Smooth muscle cell (in vitro differentiated cells): ENCODE measurements around the gene TNFRSF4. TPM values are rescaled to one million over a fixed set of nuclear protein-coding genes. Genes with fewer than 3 reads are reported as not detected.

Experiments
- DNase-seq: peaks from one replicate; lab custom pipeline; 2025; ENCODE audit not compliant: unreplicated experiment; lab: John Stamatoyannopoulos, UW
- H2AFZ ChIP-seq: fragments of 200-600 bp; sonication (generic); 2 replicates; pipeline ENCODE4 v1.6.0; 2016; ENCODE audit warnings: antibody characterized with exemption, low read depth, mild to moderate bottlenecking
- H3F3A ChIP-seq: fragments of 200-600 bp; sonication (generic); 2 replicates; pipeline ENCODE4 v1.6.0; 2017; ENCODE audit warnings: antibody characterized with exemption, low read depth
- H3K27ac ChIP-seq: fragments of 200-600 bp; sonication (generic); 2 replicates; pipeline ENCODE4 v1.5.1; 2016; ENCODE audit warnings: low read depth, mild to moderate bottlenecking
- H3K27me3 ChIP-seq: fragments of 200-600 bp; sonication (generic); 2 replicates; pipeline ENCODE4 v1.6.1; 2016; ENCODE audit warnings: low read depth, mild to moderate bottlenecking
- H3K36me3 ChIP-seq: fragments of 200-600 bp; sonication (generic); 2 replicates; pipeline ENCODE4 v1.5.1; 2016; ENCODE audit warnings: low read depth
- H3K4me1 ChIP-seq: fragments of 200-600 bp; sonication (generic); 2 replicates; pipeline ENCODE4 v1.5.1; 2016; ENCODE audit warnings: low read depth
- H3K4me2 ChIP-seq: fragments of 200-600 bp; sonication (generic); 2 replicates; pipeline ENCODE4 v1.6.0; 2016; ENCODE audit warnings: mild to moderate bottlenecking
- H3K4me3 ChIP-seq: fragments of 200-600 bp; sonication (generic); 2 replicates; pipeline ENCODE4 v1.5.1; 2016; ENCODE audit warnings: mild to moderate bottlenecking
- H3K79me2 ChIP-seq: fragments of 200-600 bp; sonication (generic); 2 replicates; pipeline ENCODE4 v1.6.0; 2016; ENCODE audit warnings: low read depth, mild to moderate bottlenecking
- H3K9ac ChIP-seq: fragments of 200-600 bp; sonication (generic); 2 replicates; pipeline ENCODE4 v1.6.0; 2016; ENCODE audit warnings: low read depth
- H3K9me3 ChIP-seq: fragments of 200-600 bp; sonication (generic); replicated peaks from 2 replicates; pipeline ENCODE4 v1.5.1; 2016; ENCODE audit warnings: low read depth
- H4K20me1 ChIP-seq: fragments of 200-600 bp; sonication (generic); 2 replicates; pipeline ENCODE4 v1.6.0; 2016; ENCODE audit warnings: low read depth
- WGBS: methylation state at CpG from one replicate; pipeline ENCODE4 v1.1.7; 2016; ENCODE audit warnings: low lambda C conversion rate; 5-methylcytosine and 5-hydroxymethylcytosine counted together
- polyA plus RNA-seq: library from polyadenylated mRNA; unstranded; fragments of >200 nt; fragmentation: Nextera tagmentation; extraction: Ambion mirVana; gene quantifications from 2 replicates; pipeline ENCODE4 v1.2.1, GENCODE V29; 2016
- total RNA-seq: library from RNA; depleted of rRNA; stranded (reverse); fragments of >200 nt; gene quantifications from 2 replicates; pipeline ENCODE4 v1.2.3, GENCODE V29; 2014
- TF ChIP-seq, protein P1 (sequence below): fragments of 200-600 bp; sonication (generic); IDR thresholded peaks from 2 replicates; pipeline ENCODE4 v1.5.1; 2017; ENCODE audit warnings: borderline replicate concordance, mild to moderate bottlenecking, antibody characterized with exemption; ENCODE audit not compliant: insufficient read depth, poor library complexity, severe bottlenecking

The TNFRSF4 gene
- total and polyA plus RNA-seq, 2 experiments from 2014 or later, result not detected

DNA sequence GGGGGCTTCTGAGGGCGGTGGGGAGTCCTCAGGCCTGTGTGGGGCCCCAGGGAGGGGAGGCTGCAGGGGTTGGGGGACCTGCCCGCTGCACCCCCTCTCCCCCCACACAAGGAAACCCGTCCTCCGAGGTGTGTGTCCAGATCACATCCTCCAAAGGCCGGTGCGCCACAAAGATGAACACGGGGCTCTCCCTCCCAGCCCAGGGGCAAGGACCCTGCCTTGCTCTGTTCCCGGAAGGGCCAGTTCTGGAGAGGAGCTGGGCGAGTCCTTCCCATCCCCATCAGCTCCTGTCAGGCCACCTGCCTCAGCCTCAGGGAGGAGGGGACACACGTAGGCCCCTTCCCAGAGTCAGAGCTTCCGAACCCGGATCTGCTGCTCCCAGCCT is 42.8 kb downstream of the TNFRSF4 start:
- no peak overlapping the region for H3K27ac ChIP-seq
- H3K9ac ChIP-seq, result no peak overlapping the region
- no peak for DNase-seq
- peaks cover 3% of the 10 kb centered on the region for H3K4me1 ChIP-seq
- no peak overlapping the region for H3K4me2 ChIP-seq
- no peak overlapping the region for H3K4me3 ChIP-seq
- no peaks in the 10 kb centered on the region for H3K36me3 ChIP-seq
- no peaks in the 10 kb centered on the region for H3K9me3 ChIP-seq
- no peaks in the 10 kb centered on the region for H3K27me3 ChIP-seq
- 92% methylated on average over 9 of the region's 12 CpGs for WGBS
- no peaks in the 10 kb centered on the region for H3F3A ChIP-seq
- H3K79me2 ChIP-seq, result no peaks in the 10 kb centered on the region
- no peak overlapping the region for H2AFZ ChIP-seq
- no peaks in the 10 kb centered on the region for H4K20me1 ChIP-seq
- TF ChIP-seq, protein P1, sequence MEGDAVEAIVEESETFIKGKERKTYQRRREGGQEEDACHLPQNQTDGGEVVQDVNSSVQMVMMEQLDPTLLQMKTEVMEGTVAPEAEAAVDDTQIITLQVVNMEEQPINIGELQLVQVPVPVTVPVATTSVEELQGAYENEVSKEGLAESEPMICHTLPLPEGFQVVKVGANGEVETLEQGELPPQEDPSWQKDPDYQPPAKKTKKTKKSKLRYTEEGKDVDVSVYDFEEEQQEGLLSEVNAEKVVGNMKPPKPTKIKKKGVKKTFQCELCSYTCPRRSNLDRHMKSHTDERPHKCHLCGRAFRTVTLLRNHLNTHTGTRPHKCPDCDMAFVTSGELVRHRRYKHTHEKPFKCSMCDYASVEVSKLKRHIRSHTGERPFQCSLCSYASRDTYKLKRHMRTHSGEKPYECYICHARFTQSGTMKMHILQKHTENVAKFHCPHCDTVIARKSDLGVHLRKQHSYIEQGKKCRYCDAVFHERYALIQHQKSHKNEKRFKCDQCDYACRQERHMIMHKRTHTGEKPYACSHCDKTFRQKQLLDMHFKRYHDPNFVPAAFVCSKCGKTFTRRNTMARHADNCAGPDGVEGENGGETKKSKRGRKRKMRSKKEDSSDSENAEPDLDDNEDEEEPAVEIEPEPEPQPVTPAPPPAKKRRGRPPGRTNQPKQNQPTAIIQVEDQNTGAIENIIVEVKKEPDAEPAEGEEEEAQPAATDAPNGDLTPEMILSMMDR, result no peak

DNA sequence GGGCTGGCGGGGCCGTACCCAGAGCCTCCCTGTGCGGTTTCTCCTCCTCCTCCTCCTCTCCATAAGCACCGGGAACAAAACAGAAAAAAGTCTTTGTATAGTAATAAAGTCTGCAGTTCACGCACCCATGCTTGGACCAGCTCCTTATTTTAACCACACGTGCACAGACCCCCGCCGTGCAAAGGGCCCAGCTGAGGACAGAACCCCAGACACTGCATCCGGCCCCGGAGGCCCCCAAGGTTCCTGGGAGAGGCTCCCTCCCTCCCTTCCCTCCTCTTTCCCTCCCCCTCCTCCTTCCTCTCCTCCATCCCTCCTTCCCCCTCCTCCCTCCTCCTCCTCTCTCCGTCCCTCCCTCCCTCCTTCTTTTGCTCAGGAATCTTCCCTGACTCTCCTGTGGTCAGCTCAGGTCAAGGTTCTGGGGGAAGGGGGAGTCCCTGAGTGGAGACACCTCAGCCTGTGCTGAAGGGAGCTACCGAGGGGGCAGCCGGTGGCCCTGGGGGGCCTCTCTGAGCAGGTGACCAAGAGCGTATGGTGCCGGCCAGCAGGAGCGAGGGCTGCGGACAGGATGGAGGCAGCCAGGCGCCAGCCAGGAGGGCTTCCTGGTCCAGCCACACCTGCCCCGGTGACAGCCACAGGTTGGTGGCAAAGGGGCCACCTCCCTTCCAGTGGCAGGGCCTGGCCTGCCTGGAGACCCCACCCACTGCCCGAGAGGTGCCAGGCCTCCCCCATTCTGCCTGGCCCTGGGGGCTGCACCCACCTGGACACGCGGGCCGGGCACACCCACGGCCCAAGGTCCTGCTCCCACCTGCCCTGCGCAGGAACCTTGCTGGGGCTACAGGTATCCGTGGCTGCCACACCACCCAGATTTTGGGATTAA is 43.5 kb downstream of the TNFRSF4 start:
- Histone ChIP-seq H3K9ac (no peak overlapping the region), H3K27ac (no peak overlapping the region), H2AFZ (no peak overlapping the region), H3K27me3 (no peaks in the 10 kb centered on the region), H3K4me3 (no peak overlapping the region), H3F3A (no peaks in the 10 kb centered on the region), H3K4me1 (peaks cover 3% of the 10 kb centered on the region), H3K36me3 (no peaks in the 10 kb centered on the region), H3K9me3 (no peaks in the 10 kb centered on the region), H4K20me1 (no peaks in the 10 kb centered on the region), H3K79me2 (no peaks in the 10 kb centered on the region), H3K4me2 (no peak overlapping the region)
- TF ChIP-seq, protein P1, result no peak
- WGBS, result 82% methylated on average over 22 of the region's 26 CpGs
- no peak for DNase-seq

DNA sequence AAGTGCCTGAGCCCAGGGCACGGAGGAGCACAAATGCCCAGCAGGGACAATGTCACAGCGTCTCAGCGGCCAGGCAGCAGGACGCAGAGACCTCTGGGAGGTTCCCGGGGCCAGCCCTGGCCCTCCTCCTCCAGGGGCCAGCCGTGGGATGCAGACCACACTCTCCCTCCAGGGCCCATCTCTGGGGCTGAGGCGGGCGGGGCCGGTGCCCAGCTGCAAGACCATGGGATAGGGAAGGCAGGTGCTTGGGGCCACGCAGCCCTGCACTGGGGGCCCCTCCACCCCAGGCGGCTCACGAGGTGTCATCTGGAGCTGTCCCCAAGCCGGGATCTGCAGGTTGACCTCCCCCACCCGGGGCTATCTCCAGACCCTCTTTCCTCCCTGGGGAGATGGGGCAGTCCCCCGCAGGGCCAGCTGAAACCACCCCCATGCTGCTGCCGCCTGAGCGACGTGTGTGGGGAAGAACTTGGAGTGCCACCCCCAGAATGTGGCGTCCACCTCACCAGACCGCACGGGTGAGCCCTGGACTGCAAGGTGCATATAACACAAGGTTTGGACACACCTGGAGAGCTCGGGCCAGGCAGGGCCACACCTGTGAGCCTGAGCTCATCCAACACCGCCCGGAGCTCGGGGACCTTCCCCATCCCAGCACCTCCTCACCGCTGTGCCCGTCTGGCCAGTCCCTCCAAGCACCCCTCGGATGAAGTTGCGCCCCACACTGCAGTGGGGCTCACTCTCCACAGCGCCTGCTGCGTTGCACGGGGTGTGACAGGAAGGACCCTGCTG is 44.3 kb downstream of the TNFRSF4 start:
- H3K4me1 ChIP-seq, result peaks cover 8% of the 10 kb centered on the region
- no peaks in the 10 kb centered on the region for H3K27me3 ChIP-seq
- no peak overlapping the region for H2AFZ ChIP-seq
- no peak overlapping the region for H3K27ac ChIP-seq
- no peak overlapping the region for H3K4me3 ChIP-seq
- no peaks in the 10 kb centered on the region for H3F3A ChIP-seq
- no peaks in the 10 kb centered on the region for H3K36me3 ChIP-seq
- no peaks in the 10 kb centered on the region for H3K79me2 ChIP-seq
- TF ChIP-seq, protein P1, result no peak
- H3K9ac ChIP-seq, result no peak overlapping the region
- 88% methylated on average over 29 of the region's 32 CpGs for WGBS
- no peak overlapping the region for H3K4me2 ChIP-seq
- no peaks in the 10 kb centered on the region for H3K9me3 ChIP-seq
- DNase-seq, result no peak
- H4K20me1 ChIP-seq, result no peaks in the 10 kb centered on the region
